ENCODE measurements around the gene CORT. TPM values are rescaled to one million over a fixed set of nuclear protein-coding genes. Genes with fewer than 3 reads are reported as not detected.

The CORT gene
- total RNA-seq, 1 donor from 2014 or later: not detected

DNA sequence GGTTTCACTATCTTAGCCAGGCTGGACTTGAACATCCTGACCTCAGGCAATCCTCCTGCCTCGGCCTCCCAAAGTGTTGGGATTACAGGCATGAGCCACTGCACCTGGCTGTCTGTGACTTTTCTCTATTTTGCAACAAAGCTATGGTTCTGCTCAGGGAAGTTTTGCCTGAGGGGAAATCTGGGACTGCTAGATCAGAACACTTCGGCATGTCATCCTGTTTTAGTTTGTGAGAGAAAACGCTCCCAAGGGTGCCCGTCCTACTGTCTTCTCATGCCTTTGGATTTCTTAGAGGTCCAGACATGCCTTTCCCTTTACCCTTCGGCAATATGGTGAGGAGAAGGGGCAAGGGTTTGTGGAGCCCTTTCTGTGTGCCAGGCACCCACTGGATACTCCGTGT is 5.6 kb upstream of the CORT start:
- H3K27me3 ChIP-seq (ENCODE audit: low read depth): no peaks in the 10 kb centered on the region
- DNase-seq: no peak
- no peaks in the 10 kb centered on the region for H3K4me1 ChIP-seq
- no peak overlapping the region for H3K27ac ChIP-seq
- H3K36me3 ChIP-seq: peaks cover 19% of the 10 kb centered on the region
- H3K9me3 ChIP-seq: no peaks in the 10 kb centered on the region
- ATAC-seq: no peak
- no peak overlapping the region for H3K4me3 ChIP-seq
- TF ChIP-seq, protein P1, sequence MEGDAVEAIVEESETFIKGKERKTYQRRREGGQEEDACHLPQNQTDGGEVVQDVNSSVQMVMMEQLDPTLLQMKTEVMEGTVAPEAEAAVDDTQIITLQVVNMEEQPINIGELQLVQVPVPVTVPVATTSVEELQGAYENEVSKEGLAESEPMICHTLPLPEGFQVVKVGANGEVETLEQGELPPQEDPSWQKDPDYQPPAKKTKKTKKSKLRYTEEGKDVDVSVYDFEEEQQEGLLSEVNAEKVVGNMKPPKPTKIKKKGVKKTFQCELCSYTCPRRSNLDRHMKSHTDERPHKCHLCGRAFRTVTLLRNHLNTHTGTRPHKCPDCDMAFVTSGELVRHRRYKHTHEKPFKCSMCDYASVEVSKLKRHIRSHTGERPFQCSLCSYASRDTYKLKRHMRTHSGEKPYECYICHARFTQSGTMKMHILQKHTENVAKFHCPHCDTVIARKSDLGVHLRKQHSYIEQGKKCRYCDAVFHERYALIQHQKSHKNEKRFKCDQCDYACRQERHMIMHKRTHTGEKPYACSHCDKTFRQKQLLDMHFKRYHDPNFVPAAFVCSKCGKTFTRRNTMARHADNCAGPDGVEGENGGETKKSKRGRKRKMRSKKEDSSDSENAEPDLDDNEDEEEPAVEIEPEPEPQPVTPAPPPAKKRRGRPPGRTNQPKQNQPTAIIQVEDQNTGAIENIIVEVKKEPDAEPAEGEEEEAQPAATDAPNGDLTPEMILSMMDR (IDR thresholded peaks at IDR 0.05): no peak
- intact Hi-C loops (cut with DNase I): no loop called here

DNA sequence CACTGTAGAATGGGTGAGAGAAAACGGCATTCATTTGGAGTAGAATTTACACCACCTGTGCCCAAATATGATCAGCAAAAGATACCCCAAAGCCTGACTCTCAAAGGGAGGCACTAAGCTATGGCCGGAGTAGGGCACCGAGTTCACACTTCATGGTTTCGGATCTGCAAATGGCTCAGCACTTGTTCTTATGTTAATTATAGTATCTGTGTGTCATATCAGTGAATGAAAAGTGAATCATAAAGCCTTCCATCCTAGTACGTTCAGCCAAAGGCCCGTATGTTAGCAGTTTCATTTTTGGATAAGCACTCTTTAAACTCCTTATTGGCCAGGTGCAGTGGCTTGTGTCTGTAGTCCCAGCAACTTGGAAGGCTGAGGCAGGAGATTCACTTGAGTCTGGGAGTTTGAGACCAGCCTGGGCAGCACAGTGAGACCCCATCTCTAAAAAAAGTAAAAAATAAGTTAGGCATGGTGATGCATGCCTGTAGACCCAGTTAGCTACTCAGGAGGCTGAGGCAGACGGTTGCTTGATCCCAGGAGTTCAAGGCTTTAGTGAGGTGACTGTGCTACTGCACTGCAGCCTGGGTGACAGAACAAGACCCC is 4.9 kb upstream of the CORT start:
- DNase-seq (no peak), ATAC-seq (no peak)
- Histone ChIP-seq H3K27ac (no peak overlapping the region), H3K36me3 (peaks cover 19% of the 10 kb centered on the region), H3K4me1 (no peaks in the 10 kb centered on the region), H3K27me3 (ENCODE audit: low read depth) (no peaks in the 10 kb centered on the region), H3K4me3 (no peak overlapping the region), H3K9me3 (no peaks in the 10 kb centered on the region)
- intact Hi-C loops (cut with DNase I): no loop called here
- TF ChIP-seq, protein P1 (IDR thresholded peaks at IDR 0.05): no peak

DNA sequence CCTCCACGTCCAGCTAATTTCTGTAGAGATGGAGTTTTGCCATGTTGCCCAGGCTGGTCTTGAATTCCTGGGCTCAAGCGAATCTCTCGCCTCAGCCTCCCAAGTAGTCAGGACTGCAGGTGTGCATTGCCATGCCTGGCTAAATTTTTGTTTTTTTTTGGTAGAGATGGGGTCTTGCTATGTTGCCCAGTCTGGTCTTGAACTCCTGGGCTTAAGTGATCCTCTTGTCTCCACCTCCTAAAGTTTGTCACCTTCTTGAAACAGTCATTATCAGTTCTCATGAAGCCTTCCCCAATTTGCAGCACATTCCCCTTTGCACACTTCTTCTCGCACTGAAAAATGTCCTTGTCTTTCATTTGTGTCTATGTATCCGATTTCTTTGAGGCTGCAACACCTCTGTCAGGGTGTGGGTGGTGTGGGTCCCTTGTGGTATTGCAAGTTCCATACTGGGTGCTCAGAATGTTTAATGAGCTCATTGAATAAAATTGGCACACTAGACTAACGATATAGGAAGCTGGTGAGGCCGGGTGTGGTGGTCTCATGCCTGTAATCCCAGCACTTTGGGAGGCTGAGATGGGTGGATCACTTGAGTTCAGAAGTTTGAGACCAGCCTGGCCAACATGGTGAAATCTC is 2.9 kb upstream of the CORT start:
- Histone ChIP-seq H3K9me3 (no peaks in the 10 kb centered on the region), H3K4me3 (no peak overlapping the region), H3K27ac (no peak overlapping the region), H3K36me3 (peaks cover 13% of the 10 kb centered on the region), H3K27me3 (ENCODE audit: low read depth) (no peaks in the 10 kb centered on the region), H3K4me1 (peaks cover 12% of the 10 kb centered on the region)
- intact Hi-C loops (cut with DNase I): no loop called here
- no peak for ATAC-seq
- TF ChIP-seq, protein P1 (IDR thresholded peaks at IDR 0.05): no peak
- no peak for DNase-seq

DNA sequence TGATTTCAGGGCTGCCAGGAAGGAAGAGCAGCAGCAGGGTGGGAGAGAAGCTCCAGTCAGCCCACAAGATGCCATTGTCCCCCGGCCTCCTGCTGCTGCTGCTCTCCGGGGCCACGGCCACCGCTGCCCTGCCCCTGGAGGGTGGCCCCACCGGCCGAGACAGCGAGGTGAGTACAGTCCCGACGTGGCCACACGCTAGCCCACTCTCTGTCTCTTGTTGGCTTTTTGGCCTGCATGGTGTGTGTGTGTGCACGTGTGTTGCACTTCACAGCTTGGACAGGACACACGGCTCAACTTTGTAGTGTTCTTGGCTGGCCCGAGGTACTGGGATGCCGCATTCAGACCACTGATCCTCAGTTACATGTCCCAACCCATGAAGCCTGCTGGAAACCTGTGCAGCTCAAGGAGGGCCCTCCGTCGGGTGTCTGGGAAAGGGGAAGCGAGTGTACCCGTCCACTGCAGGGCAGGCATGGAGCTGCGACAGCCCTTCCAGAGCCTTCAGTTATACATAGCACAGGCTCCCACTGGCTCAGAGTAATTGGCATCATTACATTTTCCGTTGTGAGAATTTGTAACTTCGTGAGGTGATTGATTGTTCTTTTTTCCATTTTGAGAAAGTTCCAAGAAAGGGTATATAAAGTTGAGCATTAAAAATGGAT is 454 bp downstream of the CORT start:
- TF ChIP-seq, protein P1 (IDR thresholded peaks at IDR 0.05): no peak
- DNase-seq: no peak
- ATAC-seq: peak in 1 of 2 donors; percentile 49

DNA sequence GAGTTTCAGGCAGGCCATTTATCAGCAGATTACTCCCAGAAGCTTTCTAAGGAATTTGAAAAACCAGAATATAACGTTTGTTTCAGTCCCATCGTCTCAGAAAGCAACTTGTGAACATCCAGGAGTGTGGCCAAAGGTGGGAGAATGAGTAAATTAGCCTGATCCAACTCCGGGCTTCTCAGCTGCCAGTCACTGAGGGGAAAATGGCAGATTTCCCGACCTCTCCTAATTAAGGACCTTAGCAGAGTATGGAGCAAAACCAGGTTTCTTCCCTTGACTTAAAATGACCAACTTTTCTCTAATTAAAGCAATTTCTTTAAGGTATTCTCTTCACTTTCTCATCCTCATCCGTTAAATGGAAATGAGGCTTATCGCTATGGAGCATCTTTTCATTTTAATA is 1.0 kb downstream of the CORT start:
- Histone ChIP-seq H3K4me3 (no peak overlapping the region), H3K27me3 (ENCODE audit: low read depth) (no peaks in the 10 kb centered on the region), H3K9me3 (no peaks in the 10 kb centered on the region), H3K4me1 (peaks cover 12% of the 10 kb centered on the region), H3K36me3 (no peaks in the 10 kb centered on the region), H3K27ac (no peak overlapping the region)
- DNase-seq: no peak
- intact Hi-C loops (cut with DNase I): no loop called here
- TF ChIP-seq, protein P1 (IDR thresholded peaks at IDR 0.05): no peak
- ATAC-seq: no peak

More for the DNA sequence above, 454 bp downstream of the CORT start:
- intact Hi-C loops (cut with DNase I): no loop called here
- H3K27me3 ChIP-seq (ENCODE audit: low read depth): no peaks in the 10 kb centered on the region
- H3K4me3 ChIP-seq: no peak overlapping the region
- no peak overlapping the region for H3K27ac ChIP-seq
- H3K4me1 ChIP-seq: peaks cover 12% of the 10 kb centered on the region
- no peaks in the 10 kb centered on the region for H3K36me3 ChIP-seq
- no peaks in the 10 kb centered on the region for H3K9me3 ChIP-seq
